Measurements from ENCODE around the gene TCEAL5.
"Not testable (repeated sequence)": the region's sequence is repeated elsewhere in the genome, so short reads cannot be mapped to it uniquely, and the experiment has no call there.

Gene TCEAL5

DNA sequence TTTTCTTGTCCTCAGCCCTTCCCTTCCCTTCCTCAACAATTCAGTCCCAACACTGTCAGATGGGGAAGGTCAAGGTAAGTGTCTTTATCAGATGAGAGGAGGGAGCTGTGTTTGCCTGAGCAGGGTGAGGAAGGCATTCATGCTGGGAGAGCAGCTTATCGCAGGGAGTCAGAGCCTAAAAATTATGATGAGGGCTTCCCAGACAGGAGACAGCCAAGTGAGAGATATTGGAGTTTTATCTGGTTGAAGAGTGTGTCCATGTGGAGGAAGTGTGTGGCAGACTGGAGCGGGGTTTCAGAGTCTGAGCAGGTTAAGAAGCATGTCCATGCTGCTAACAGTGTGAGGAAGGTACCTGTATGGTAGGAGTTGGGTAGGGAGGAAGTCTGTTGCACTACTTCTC is 43.3 kb downstream of the TCEAL5 start:
- DNase-seq = no peak

DNA sequence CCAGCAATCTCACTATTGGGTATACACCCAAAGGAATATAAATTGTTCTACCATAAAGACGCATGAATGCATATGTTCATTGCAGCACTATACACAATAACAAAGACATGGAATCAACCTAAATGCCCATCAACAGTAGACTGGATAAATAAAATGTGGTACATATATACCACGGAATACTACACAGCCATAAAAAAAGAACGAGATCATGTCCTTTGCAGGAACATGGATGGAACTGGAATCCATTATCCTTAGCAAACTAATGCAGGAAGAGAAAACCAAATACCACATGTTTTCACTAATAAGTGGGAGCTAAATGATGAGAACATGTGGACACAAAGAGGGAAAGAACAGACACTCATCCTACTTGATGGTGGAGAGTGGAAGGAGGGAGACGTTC is 50.6 kb downstream of the TCEAL5 start:
- DNase-seq = not testable (repeated sequence)

All from T-helper 9 cell (primary cell).